Measurements from ENCODE around the gene PRSS48.

PRSS48 gene

DNA sequence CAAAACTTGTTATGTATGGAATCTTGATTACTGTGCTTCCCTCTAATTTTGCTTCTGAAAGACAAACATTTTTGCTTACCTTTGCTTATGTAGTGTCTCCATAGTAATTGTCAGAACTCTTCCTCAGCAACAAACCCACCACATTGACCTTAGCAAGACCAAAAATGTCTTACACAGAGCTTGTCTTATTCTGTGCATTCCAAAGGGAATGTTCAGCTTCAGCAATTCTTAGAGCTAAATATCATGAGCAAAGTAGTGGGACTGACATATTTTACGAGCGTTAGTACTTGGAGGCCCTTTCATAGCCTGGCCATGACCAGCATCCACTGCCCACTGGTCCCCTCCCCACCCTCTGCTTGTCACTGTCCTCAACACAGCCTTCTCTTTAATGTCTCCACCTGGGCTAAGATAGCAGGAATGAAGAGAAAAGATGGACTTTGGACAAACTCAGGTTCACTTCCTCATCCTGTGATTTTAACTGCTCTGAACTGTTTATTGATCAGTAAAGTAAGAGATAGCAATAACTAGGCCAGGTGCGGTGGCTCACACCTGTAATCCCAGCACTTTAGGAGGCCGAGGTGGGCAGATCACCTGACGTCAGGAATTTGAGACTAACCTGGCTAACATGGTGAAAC, 63.9 kb downstream of the PRSS48 start:
- no peak for DNase-seq
- Mint-ChIP-seq H3K27ac (no peak overlapping the region), H3K4me1 (no peaks in the 10 kb centered on the region)

More for the DNA sequence above, 63.9 kb downstream of the PRSS48 start:
- peaks cover 5% of the 10 kb centered on the region for H3K27me3 Mint-ChIP-seq
- peaks cover 3% of the 10 kb centered on the region for H3K9me3 Mint-ChIP-seq
- no peak overlapping the region for H3K4me3 Mint-ChIP-seq
- no peak for ATAC-seq
- no peaks in the 10 kb centered on the region for H3K36me3 Mint-ChIP-seq (ENCODE audit: low read depth)

All from activated naive CD8-positive, alpha-beta T cell treated with anti-CD3 and anti-CD28 coated beads, Interleukin-2, amount 50 U/mL, for 24 hours (primary cell).